ENCODE measurements around the gene KAT14.
"Not testable (repeated sequence)": the region's sequence is repeated elsewhere in the genome, so short reads cannot be mapped to it uniquely, and the experiment has no call there.

KAT14 gene

DNA sequence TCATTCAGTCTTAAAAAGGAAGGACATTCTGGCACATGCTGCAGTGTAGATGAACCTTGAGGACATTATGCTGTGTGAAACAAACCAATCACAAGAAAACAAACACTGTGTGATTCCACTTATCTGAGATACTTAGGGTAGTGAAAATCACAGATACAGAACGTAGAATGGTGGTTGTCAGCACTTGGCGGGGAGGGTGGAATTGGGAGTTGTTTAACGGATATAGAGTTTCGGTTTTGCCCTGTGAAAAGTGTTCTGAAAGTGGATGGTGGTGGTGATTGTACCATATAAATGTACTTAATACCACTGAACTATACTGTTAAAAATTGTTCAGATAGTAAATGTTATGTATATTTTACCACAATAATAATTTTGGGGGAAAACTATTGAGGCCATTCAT, 18.4 kb downstream of the KAT14 start:
- no peak for FAIRE-seq

DNA sequence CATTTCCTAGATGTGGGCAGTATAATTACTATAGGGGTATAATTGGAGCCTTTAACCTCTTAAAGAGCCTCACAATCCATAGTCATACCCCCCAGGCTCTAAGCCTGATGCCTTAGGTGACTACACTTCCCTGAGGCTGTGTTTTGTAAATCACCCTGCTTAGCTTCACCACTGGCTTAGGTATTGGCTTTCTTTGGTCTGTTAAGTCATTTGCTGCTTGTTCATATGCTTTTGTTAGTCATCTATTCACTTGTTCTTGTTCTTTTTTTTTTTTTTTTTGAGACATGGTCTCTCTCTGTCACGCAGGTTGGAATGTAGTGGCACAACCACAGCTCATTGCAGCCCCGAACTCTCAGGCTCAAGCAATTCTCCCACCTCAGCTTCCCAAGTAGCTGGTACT, 26.7 kb downstream of the KAT14 start:
- no peak for FAIRE-seq

DNA sequence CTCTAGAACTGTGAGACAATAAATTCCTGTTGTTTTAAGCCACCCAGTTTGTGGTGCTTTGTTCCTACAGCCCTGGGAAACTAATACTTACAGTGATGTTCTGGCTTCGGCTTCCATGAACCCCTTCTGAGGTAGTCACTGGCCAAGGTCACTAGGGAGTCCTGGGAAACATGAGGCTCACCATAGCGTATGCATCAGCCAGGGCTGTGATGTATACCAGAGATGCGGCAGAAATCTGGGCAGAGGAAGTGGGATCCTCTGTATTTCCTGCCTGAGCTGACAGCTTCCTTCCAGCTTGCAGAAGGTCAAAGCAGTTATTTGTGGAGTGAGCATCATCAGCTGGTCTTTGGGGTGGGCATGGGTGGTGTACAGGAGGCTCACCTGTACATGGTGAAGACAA, 27.9 kb downstream of the KAT14 start:
- FAIRE-seq = no peak

- no peak for FAIRE-seq
These were observed 28.7 kb downstream of the KAT14 start for GRCh38 chr20:18166241-18166881.

DNA sequence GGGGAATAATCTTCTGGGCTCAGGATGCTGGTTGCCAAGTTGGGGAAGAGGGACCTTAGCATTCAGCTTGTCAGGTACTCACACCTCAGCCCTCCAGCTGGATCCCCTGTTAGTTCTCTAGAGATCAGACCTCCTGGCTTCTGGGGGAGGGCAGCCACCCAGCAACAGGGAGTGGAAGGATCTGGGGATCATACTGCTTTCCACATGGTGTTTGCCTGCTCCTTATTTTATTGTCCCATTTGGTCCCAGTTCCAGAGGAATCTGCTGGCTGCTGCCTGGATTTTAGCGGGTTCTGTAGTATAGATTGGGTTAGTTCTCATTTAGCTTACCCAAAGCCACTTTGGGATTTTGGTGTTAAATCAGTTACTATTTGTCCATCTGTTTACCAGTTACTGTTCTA, 29.3 kb downstream of the KAT14 start:
- no peak for FAIRE-seq

DNA sequence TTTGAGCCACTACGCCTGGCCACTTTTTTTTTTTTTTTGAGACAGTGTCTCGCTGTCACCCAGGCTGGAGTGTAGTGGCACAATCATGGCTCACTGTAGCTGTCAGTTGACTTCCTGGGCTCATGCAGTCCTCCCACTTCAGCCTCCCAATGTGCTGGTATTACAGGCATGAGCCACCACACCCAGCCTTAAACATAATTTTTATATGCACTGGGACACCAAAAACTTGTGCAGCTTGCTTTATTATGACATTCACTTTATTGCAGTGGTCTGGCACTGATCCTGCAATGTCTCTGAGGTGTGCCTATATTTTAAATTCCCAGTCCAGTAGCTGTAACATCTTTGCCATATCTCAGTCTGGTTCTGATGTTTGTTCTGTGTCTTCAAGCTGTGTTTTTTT, 34.7 kb downstream of the KAT14 start:
- no peak for FAIRE-seq

- no peak for FAIRE-seq
These were observed 37.4 kb downstream of the KAT14 start for GRCh38 chr20:18174906-18175683.

DNA sequence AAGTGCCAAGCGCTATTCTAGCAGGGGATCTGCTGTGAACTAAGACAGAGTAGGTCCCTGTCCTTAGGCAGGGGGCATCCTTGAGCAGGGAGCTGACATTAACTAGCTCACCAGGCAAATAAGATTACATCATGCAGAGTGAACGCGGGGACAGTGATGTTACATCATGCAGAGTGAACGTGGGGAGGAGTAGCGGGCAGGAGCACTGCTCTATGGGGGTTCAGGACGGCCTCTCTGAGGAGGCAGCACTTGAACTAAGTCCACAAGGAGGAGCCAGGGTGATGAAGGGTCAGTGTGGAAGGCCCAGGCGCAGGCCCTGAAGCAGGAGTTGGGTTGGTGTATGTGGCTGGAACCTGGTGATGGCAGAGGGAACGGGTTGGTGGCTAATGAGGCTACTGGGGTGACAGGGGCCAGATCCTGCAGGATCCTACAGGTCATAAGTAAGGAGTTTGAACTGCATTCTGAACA, 38.7 kb downstream of the KAT14 start:
- no peak for FAIRE-seq

GRCh38 chr20:18180366-18180765, 42.7 kb downstream of the KAT14 start:
- FAIRE-seq = not testable (repeated sequence)

DNA sequence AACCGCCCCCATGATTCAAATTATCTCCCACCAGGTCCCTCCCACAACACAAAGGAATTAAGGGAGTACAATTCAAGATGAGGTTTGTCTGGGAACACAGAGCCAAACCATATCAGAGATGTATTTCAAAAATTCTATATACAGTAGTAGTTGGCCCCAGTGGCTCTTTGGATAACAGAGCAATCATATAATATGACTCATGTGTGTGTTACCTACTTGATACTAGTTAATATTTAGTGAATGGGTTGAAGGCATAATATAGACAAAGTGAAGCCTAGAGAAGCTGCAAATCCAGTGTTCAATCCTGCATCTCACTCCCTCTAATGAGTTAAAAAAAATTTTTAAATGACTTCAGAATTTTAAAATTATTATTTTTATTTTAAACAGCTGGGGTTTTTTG, 43.2 kb downstream of the KAT14 start:
- FAIRE-seq = no peak

DNA sequence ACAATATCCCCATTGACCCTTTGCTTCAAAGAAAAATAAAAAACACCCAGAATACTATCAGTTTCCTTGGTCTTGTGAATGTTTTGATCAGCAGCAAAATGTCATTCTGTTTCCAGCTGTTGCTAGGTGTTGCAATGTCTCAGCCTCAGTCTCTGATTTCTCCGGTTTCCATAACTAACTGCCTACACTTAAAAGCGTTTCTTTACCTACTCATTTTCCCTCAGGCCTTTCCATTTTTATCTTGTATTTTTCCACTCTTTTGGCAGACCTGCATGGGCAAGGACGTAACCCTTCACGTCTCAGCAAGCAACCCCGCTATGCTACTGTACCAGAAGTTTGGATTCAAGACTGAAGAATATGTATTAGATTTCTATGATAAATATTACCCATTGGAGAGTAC, 49.4 kb downstream of the KAT14 start:
- FAIRE-seq = no peak

GRCh38 chr20:18188434-18188833, 50.8 kb downstream of the KAT14 start:
- FAIRE-seq = no peak

- no peak for FAIRE-seq
These were observed 52.9 kb downstream of the KAT14 start for GRCh38 chr20:18190338-18191233.

DNA sequence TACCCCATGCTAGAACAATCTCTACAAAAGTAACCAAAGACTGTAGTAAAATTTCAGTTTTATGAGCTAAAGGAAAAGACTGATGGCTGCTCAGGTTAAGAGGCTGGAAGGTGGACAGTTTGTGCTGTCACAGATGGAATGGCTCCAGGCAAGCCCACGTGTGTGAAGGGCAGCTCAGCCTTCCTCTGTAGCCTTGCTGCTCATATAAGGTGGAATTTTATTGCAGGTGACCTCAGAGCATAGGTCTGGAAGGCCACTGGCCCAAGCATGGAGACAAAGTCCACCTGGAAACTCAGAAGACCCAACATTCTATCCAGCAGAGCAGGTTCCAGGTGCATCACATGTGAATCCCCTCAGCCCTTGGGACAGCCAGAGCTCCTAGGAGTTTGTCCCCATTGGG, 53.6 kb downstream of the KAT14 start:
- no peak for FAIRE-seq

DNA sequence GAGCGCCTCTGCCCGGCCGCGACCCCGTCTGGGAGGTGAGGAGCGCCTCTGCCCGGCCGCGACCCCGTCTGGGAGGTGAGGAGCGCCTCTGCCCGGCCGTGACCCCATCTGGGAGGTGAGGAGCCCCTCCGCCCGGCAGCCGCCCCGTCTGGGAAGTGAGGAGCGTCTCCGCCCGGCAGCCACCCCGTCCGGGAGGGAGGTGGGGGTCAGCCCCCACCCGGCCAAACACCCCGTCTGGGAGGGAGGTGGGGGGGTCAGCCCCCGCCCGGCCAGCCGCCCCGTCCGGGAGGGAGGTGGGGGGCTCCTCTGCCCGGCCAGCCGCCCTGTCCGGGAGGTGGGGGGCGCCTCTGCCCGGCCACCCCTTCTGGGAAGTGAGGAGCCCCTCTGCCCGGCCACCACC, 56.8 kb downstream of the KAT14 start:
- not testable (repeated sequence) for FAIRE-seq

- no peak for FAIRE-seq
These were observed 58.3 kb downstream of the KAT14 start for GRCh38 chr20:18195931-18196330.

- FAIRE-seq = no peak
These were observed 59.9 kb downstream of the KAT14 start for GRCh38 chr20:18197382-18198070.

- no peak for FAIRE-seq
These were observed 65.3 kb downstream of the KAT14 start for GRCh38 chr20:18202966-18203365.

- not testable (repeated sequence) for FAIRE-seq
These were observed 66.0 kb downstream of the KAT14 start for GRCh38 chr20:18203700-18204099.

- no peak for FAIRE-seq
These were observed 75.3 kb downstream of the KAT14 start for GRCh38 chr20:18213002-18213401.

DNA sequence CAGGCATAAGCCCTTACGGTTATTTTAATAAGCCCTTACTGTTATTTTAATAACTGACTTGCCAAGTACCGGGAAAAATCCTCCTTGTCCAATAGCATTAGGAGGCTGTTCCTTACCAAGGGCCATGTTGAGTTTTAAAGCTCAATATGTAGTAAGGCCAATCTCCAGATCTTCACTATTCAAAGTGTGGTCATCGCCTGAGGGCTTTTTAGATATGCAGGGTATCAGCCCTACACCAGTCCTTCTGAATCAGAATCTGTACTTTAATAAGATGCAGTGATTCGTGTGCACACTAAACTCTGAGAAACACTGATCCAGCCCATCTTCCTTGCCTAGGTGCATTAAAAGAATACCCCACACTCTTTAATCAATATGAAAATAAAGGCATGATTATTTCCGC, 77.9 kb downstream of the KAT14 start:
- FAIRE-seq = no peak

- no peak for FAIRE-seq
These were observed 80.6 kb downstream of the KAT14 start for GRCh38 chr20:18218280-18218679.

DNA sequence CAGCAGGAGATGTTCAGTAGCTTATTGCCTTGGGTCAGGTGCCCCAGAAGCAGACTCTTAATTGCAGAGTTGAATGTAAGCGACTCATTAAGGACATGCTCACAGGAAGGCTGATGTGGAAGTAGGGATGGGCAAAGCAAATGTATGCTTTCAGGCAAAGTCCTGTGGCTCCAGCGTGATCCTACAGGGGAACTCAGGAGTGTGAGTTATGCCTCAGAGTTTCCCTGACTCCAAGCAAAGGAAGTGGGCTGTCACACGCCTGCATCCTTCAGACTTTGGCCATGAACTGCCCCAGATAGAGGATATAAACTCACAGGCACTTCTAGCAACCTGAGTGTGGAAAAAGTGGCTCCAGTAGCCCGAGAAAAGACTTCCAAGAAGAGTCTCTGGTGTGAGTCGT, 85.7 kb downstream of the KAT14 start:
- FAIRE-seq = no peak

Measured in A204.1 (cell line).